IPS DF 6.9 (cell line): ENCODE data around the gene PGM1.

Experiments used
- DNase-seq: peaks from one replicate; pipeline ENCODE4 v3.0.0-alpha.2; 2013; ENCODE audit warnings: low read depth, low spot score
- H3K27ac ChIP-seq: one replicate; pipeline ENCODE4 v1.5.1; 2013; ENCODE audit warnings: low read length, control low read depth
- H3K27me3 ChIP-seq: 2 replicates; pipeline ENCODE4 v1.6.1; 2013; ENCODE audit warnings: mild to moderate bottlenecking, low read length; ENCODE audit not compliant: control insufficient read depth, insufficient read depth
- H3K36me3 ChIP-seq: 2 replicates; pipeline ENCODE4 v1.6.1; 2013; ENCODE audit warnings: low read length; ENCODE audit not compliant: control insufficient read depth, insufficient read depth
- H3K4me1 ChIP-seq: 2 replicates; pipeline ENCODE4 v1.6.1; 2013; ENCODE audit warnings: low read length; ENCODE audit not compliant: control insufficient read depth, insufficient read depth
- H3K4me3 ChIP-seq: 2 replicates; pipeline ENCODE4 v1.5.1; 2013; ENCODE audit warnings: mild to moderate bottlenecking, low read length
- H3K9me3 ChIP-seq: 2 replicates; pipeline ENCODE4 v1.6.1; 2013; ENCODE audit warnings: low read length, inconsistent platforms; ENCODE audit not compliant: control insufficient read depth, insufficient read depth
- WGBS: extraction: QIAGEN DNeasy Blood & Tissue Kit; methylation state at CpG from one replicate; pipeline ENCODE4 v1.1.7; 2013; ENCODE audit warnings: mixed read lengths, missing lambda C conversion rate; ENCODE audit not compliant: insufficient read length, insufficient coverage; 5-methylcytosine and 5-hydroxymethylcytosine counted together

The PGM1 gene

DNA sequence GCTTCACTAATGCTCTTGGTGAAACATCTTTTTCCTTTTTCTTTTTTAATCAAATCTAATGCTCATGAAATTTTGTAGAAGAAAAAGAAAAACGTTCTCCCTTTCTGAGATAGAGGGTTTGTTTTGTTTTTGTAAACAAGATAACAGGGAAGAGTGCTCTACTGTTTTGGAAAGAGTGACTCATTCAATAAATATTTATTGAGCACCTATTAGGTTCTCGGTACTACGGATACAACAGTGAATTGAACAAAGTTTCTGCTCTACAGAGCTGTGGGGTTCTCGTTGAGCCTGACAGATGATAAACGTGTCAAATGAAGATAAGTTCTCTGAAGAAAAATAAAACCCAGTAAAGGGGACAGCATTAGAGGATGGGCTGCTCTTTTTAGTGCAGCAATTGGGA lies 7.0 kb downstream of the PGM1 start:
- no peaks in the 10 kb centered on the region for H3K9me3 ChIP-seq
- no peak overlapping the region for H3K27ac ChIP-seq
- no peak overlapping the region for H3K4me3 ChIP-seq
- peaks cover 3% of the 10 kb centered on the region; the same call in 1 of the 2 replicates for H3K4me1 ChIP-seq
- H3K27me3 ChIP-seq, result no peaks in the 10 kb centered on the region
- DNase-seq, result no peak
- WGBS, result no CpG with 5 or more reads among the region's 5 CpGs
- no peaks in the 10 kb centered on the region for H3K36me3 ChIP-seq

GRCh38 chr1:63601061-63601460 lies 7.8 kb downstream of the PGM1 start:
- no CpG with 5 or more reads among the region's 3 CpGs for WGBS
- no peak overlapping the region for H3K27ac ChIP-seq

GRCh38 chr1:63601463-63601862 lies 8.3 kb downstream of the PGM1 start:
- DNase-seq, result no peak
- H3K36me3 ChIP-seq, result no peaks in the 10 kb centered on the region
- H3K27me3 ChIP-seq, result no peaks in the 10 kb centered on the region
- H3K4me1 ChIP-seq, result peaks cover 3% of the 10 kb centered on the region; the same call in 1 of the 2 replicates
- no peak overlapping the region for H3K4me3 ChIP-seq
- 100% methylated on average over 2 of the region's 4 CpGs for WGBS
- H3K27ac ChIP-seq, result no peak overlapping the region
- no peaks in the 10 kb centered on the region for H3K9me3 ChIP-seq

More at GRCh38 chr1:63601061-63601460, 7.8 kb downstream of the PGM1 start:
- no peak overlapping the region for H3K4me3 ChIP-seq
- H3K4me1 ChIP-seq, result peaks cover 3% of the 10 kb centered on the region; the same call in 1 of the 2 replicates
- no peak for DNase-seq
- no peaks in the 10 kb centered on the region for H3K27me3 ChIP-seq
- H3K9me3 ChIP-seq, result no peaks in the 10 kb centered on the region
- no peaks in the 10 kb centered on the region for H3K36me3 ChIP-seq

GRCh38 chr1:63601912-63602311 lies 8.7 kb downstream of the PGM1 start:
- Histone ChIP-seq H3K27ac (no peak overlapping the region), H3K4me1 (peaks cover 3% of the 10 kb centered on the region; the same call in 1 of the 2 replicates), H3K9me3 (no peaks in the 10 kb centered on the region), H3K27me3 (no peaks in the 10 kb centered on the region), H3K36me3 (no peaks in the 10 kb centered on the region), H3K4me3 (no peak overlapping the region)
- WGBS, result no CpG with 5 or more reads among the region's 1 CpG
- no peak for DNase-seq

GRCh38 chr1:63602629-63603028 lies 9.4 kb downstream of the PGM1 start:
- H3K27me3 ChIP-seq, result no peaks in the 10 kb centered on the region
- H3K4me1 ChIP-seq, result peaks cover 3% of the 10 kb centered on the region; the same call in 1 of the 2 replicates
- H3K9me3 ChIP-seq, result no peaks in the 10 kb centered on the region
- WGBS, result no CpG with 5 or more reads among the region's 5 CpGs
- DNase-seq, result no peak
- H3K4me3 ChIP-seq, result no peak overlapping the region
- no peak overlapping the region for H3K27ac ChIP-seq
- H3K36me3 ChIP-seq, result no peaks in the 10 kb centered on the region

GRCh38 chr1:63603810-63604209 lies 10.6 kb downstream of the PGM1 start:
- peaks cover 3% of the 10 kb centered on the region; the same call in 1 of the 2 replicates for H3K4me1 ChIP-seq
- no peaks in the 10 kb centered on the region for H3K27me3 ChIP-seq
- DNase-seq, result no peak
- no peak overlapping the region for H3K27ac ChIP-seq
- H3K9me3 ChIP-seq, result no peaks in the 10 kb centered on the region
- no CpG with 5 or more reads among the region's 3 CpGs for WGBS
- H3K36me3 ChIP-seq, result no peaks in the 10 kb centered on the region
- no peak overlapping the region for H3K4me3 ChIP-seq

GRCh38 chr1:63607322-63607721 lies 14.1 kb downstream of the PGM1 start:
- WGBS, result no CpG with 5 or more reads among the region's 7 CpGs
- H3K4me1 ChIP-seq, result peaks cover 3% of the 10 kb centered on the region; the same call in 1 of the 2 replicates
- no peak overlapping the region for H3K4me3 ChIP-seq
- H3K9me3 ChIP-seq, result no peaks in the 10 kb centered on the region
- DNase-seq, result no peak
- H3K36me3 ChIP-seq, result no peaks in the 10 kb centered on the region
- H3K27me3 ChIP-seq, result no peaks in the 10 kb centered on the region
- no peak overlapping the region for H3K27ac ChIP-seq

- H3K9me3 ChIP-seq, result no peaks in the 10 kb centered on the region
- H3K4me3 ChIP-seq, result no peak overlapping the region
- no CpG with 5 or more reads among the region's 3 CpGs for WGBS
- no peaks in the 10 kb centered on the region for H3K27me3 ChIP-seq
- H3K4me1 ChIP-seq, result peaks cover 1% of the 10 kb centered on the region; the same call in 1 of the 2 replicates
- H3K27ac ChIP-seq, result no peak overlapping the region
- DNase-seq, result no peak
- no peaks in the 10 kb centered on the region for H3K36me3 ChIP-seq
Measured at GRCh38 chr1:63611231-63611630, 18.0 kb downstream of the PGM1 start.

GRCh38 chr1:63612564-63612963 lies 19.4 kb downstream of the PGM1 start:
- Histone ChIP-seq H3K4me3 (no peak overlapping the region), H3K27me3 (no peaks in the 10 kb centered on the region), H3K4me1 (peaks cover 1% of the 10 kb centered on the region; the same call in 1 of the 2 replicates), H3K36me3 (no peaks in the 10 kb centered on the region), H3K27ac (no peak overlapping the region), H3K9me3 (no peaks in the 10 kb centered on the region)
- DNase-seq, result no peak
- WGBS, result no CpG with 5 or more reads among the region's 4 CpGs

GRCh38 chr1:63612971-63613370 lies 19.8 kb downstream of the PGM1 start:
- Histone ChIP-seq H3K27ac (no peak overlapping the region), H3K36me3 (no peaks in the 10 kb centered on the region), H3K27me3 (no peaks in the 10 kb centered on the region), H3K4me1 (peaks cover 1% of the 10 kb centered on the region; the same call in 1 of the 2 replicates), H3K9me3 (no peaks in the 10 kb centered on the region), H3K4me3 (no peak overlapping the region)
- no peak for DNase-seq

DNA sequence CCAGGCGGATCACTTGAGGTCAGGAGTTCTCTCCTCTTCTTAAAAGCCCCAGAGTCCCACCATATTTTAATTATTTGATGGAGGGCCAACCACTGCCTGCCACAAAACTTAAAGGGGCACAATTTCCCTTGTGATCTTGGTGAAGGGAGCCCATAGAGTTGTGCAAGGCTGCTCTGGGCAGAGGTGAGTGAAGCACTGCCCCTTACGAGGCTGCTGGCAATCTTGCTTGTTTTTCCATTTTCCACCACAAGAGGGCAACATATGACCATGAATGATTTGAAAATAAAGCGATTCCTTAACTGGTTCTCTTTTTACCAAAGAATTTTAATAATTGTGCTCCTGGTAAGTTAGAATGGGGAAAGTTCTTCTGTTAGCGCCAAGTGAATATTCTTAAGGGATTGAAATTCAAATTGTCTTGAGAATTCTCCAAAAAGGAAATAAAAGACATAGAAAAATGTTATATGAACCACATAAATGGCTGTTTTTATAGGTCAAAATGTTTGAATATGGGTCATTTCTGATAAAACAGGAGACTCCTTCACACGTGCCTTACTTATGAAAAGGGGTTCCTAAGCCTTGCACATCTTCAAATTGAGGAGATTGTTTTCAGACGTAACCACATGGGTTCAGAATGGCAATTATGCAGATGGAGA lies 22.7 kb downstream of the PGM1 start:
- no CpG with 5 or more reads among the region's 6 CpGs for WGBS
- Histone ChIP-seq H3K27me3 (no peaks in the 10 kb centered on the region), H3K4me3 (no peak overlapping the region), H3K27ac (no peak overlapping the region), H3K9me3 (no peaks in the 10 kb centered on the region), H3K36me3 (no peaks in the 10 kb centered on the region), H3K4me1 (peaks cover 1% of the 10 kb centered on the region; the same call in 1 of the 2 replicates)
- peak; percentile 67 for DNase-seq
